Measurements from ENCODE around the gene AGAP2.

AGAP2 gene

DNA sequence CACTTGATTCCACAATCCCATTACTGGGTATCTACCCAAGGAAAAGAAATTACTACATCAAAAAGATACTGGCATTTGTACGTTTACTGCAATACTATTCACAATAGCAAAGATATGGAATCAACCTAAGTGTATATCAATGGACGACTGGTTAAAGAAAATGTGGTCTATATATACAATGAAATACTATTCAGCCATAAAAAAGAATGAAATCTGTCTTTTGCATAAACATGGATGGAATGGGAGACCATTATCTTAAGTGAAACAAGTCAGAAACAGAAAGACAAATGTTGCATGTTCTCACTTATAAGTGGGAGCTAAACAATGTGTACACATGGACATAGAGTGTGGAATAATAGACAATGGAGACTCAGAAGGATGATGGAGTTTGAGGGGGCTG, 49.6 kb downstream of the AGAP2 start:
- Histone ChIP-seq H3K36me3 (ENCODE audit: control insufficient read depth in 2 of 2, insufficient read depth in 1 of 2, low read length in 2 of 2) (no peaks in the 10 kb centered on the region), H3K27ac (ENCODE audit: extremely low read depth, low read depth, low read length) (no peak overlapping the region), H3K9me3 (ENCODE audit: control insufficient read depth, insufficient read depth, low read depth, low read length) (no peaks in the 10 kb centered on the region), H3K4me1 (ENCODE audit: control insufficient read depth, insufficient read depth, low read length) (no peaks in the 10 kb centered on the region), H3K4me3 (ENCODE audit: low read depth, low read length) (no peak overlapping the region)
- POLR2A ChIA-PET: no interaction called here
- CTCF ChIA-PET: no interaction called here
- TF ChIP-seq ZNF146 (tag by site-specific recombination; IDR thresholded peaks at IDR 0.05) (peak; percentile 55; the same call in 1 of the 2 replicates), TCF7L2 (IDR thresholded peaks at IDR 0.05; ENCODE audit: borderline replicate concordance, low read depth, low read length) (no peak)

DNA sequence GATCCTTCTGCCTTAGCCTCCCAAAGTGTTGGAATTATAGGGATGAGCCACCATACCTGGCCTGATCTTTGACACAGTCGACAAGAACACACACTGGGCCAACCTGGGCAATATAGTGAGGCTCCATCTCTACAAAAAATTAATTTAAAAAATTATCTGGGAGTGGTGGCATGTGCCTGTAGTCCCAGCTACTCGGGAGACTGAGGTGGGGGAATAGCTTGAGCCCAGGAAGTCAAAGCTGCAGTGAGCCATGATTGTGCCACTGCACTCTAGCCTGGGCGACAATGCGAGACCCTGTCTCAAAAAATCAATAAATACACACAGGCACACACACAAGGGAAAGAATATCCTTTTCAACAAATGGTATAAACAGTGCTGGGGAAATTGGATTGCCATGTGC, 50.7 kb downstream of the AGAP2 start:
- Histone ChIP-seq H3K4me1 (ENCODE audit: control insufficient read depth, insufficient read depth, low read length) (no peaks in the 10 kb centered on the region), H3K4me3 (ENCODE audit: low read depth, low read length) (no peak overlapping the region), H3K9me3 (ENCODE audit: control insufficient read depth, insufficient read depth, low read depth, low read length) (no peaks in the 10 kb centered on the region), H3K27ac (ENCODE audit: extremely low read depth, low read depth, low read length) (no peak overlapping the region), H3K36me3 (ENCODE audit: control insufficient read depth in 2 of 2, insufficient read depth in 1 of 2, low read length in 2 of 2) (no peaks in the 10 kb centered on the region)
- ChIA-PET POLR2A (no interaction called here), CTCF (interaction anchor here (0.7 kb wide), 1 partner anchor 194 kb away, joined by 3 read pairs; no protein-coding TSS in a partner anchor)
- no peak for TF ChIP-seq ZNF121 (tag by site-specific recombination; IDR thresholded peaks at IDR 0.05)
- TF ChIP-seq, protein P1, sequence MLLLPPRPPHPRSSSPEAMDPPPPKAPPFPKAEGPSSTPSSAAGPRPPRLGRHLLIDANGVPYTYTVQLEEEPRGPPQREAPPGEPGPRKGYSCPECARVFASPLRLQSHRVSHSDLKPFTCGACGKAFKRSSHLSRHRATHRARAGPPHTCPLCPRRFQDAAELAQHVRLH (tag by site-specific recombination; IDR thresholded peaks at IDR 0.05): no peak
- no peak for TF ChIP-seq ZBTB8A (tag by site-specific recombination; IDR thresholded peaks at IDR 0.05)
- no peak for TF ChIP-seq PRDM1 (tag by site-specific recombination; IDR thresholded peaks at IDR 0.05)
- no peak for TF ChIP-seq GLIS1 (tag by site-specific recombination; IDR thresholded peaks at IDR 0.05)
- TF ChIP-seq, protein P2, sequence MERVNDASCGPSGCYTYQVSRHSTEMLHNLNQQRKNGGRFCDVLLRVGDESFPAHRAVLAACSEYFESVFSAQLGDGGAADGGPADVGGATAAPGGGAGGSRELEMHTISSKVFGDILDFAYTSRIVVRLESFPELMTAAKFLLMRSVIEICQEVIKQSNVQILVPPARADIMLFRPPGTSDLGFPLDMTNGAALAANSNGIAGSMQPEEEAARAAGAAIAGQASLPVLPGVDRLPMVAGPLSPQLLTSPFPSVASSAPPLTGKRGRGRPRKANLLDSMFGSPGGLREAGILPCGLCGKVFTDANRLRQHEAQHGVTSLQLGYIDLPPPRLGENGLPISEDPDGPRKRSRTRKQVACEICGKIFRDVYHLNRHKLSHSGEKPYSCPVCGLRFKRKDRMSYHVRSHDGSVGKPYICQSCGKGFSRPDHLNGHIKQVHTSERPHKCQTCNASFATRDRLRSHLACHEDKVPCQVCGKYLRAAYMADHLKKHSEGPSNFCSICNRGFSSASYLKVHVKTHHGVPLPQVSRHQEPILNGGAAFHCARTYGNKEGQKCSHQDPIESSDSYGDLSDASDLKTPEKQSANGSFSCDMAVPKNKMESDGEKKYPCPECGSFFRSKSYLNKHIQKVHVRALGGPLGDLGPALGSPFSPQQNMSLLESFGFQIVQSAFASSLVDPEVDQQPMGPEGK (tag by site-specific recombination; IDR thresholded peaks at IDR 0.05): no peak
- TF ChIP-seq, protein P3, sequence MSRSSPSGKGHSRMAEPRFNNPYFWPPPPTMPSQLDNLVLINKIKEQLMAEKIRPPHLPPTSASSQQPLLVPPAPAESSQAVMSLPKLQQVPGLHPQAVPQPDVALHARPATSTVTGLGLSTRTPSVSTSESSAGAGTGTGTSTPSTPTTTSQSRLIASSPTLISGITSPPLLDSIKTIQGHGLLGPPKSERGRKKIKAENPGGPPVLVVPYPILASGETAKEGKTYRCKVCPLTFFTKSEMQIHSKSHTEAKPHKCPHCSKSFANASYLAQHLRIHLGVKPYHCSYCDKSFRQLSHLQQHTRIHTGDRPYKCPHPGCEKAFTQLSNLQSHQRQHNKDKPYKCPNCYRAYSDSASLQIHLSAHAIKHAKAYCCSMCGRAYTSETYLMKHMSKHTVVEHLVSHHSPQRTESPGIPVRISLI (tag by site-specific recombination; IDR thresholded peaks at IDR 0.05): no peak
- TF ChIP-seq GLI4 (tag by site-specific recombination; IDR thresholded peaks at IDR 0.05): no peak
- no peak for TF ChIP-seq HOXC10 (CRISPR knock-in tag; IDR thresholded peaks at IDR 0.05)
- TF ChIP-seq KLF7 (tag by site-specific recombination; IDR thresholded peaks at IDR 0.05; ENCODE audit: borderline replicate concordance): no peak
- no peak for TF ChIP-seq EGR2 (tag by site-specific recombination; IDR thresholded peaks at IDR 0.05; ENCODE audit: low read depth)
- no peak for TF ChIP-seq ZNF404 (tag by site-specific recombination; IDR thresholded peaks at IDR 0.05)
- TF ChIP-seq ZNF677 (tag by site-specific recombination; IDR thresholded peaks at IDR 0.05): no peak
- TF ChIP-seq ZNF423 (tag by site-specific recombination; IDR thresholded peaks at IDR 0.05): no peak
- TF ChIP-seq ZNF707 (tag by site-specific recombination; IDR thresholded peaks at IDR 0.05): no peak
- TF ChIP-seq, protein P4, sequence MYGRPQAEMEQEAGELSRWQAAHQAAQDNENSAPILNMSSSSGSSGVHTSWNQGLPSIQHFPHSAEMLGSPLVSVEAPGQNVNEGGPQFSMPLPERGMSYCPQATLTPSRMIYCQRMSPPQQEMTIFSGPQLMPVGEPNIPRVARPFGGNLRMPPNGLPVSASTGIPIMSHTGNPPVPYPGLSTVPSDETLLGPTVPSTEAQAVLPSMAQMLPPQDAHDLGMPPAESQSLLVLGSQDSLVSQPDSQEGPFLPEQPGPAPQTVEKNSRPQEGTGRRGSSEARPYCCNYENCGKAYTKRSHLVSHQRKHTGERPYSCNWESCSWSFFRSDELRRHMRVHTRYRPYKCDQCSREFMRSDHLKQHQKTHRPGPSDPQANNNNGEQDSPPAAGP (tag by site-specific recombination; IDR thresholded peaks at IDR 0.05): no peak

DNA sequence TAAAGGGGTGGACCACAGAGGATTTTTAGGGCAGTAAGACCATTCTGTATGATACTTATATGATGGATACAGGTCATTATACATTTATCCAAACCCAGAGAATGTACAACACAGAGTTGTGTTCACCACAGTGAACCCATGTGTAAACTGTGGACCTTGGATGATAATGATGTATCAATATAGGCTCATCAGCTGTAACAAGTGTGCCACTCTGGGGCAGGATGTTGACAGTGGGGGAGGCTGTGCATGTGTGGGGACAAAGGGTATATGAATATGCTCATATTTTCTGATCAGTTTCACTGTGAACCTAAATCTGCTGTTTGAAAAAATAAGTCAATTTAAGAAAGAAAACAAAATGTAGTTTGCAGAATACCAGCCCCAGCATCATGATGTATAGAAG, 58.8 kb downstream of the AGAP2 start:
- Histone ChIP-seq H3K4me1 (ENCODE audit: control insufficient read depth, insufficient read depth, low read length) (no peaks in the 10 kb centered on the region), H3K27ac (ENCODE audit: extremely low read depth, low read depth, low read length) (no peak overlapping the region), H3K36me3 (ENCODE audit: control insufficient read depth in 2 of 2, insufficient read depth in 1 of 2, low read length in 2 of 2) (no peaks in the 10 kb centered on the region), H3K4me3 (ENCODE audit: low read depth, low read length) (no peak overlapping the region), H3K9me3 (ENCODE audit: control insufficient read depth, insufficient read depth, low read depth, low read length) (no peaks in the 10 kb centered on the region)
- POLR2A ChIA-PET: no interaction called here
- CTCF ChIA-PET: interaction anchor here (0.7 kb wide), 1 partner anchor 46 kb away, joined by 3 read pairs; the partner anchor contains the start of gene B4GALNT1
- TF ChIP-seq ZNF510 (tag by site-specific recombination; IDR thresholded peaks at IDR 0.05; ENCODE audit: insufficient replicate concordance): no peak
- no peak for TF ChIP-seq ZNF239 (tag by site-specific recombination; IDR thresholded peaks at IDR 0.05)
- TF ChIP-seq ZNF48 (tag by site-specific recombination; IDR thresholded peaks at IDR 0.05): no peak
- TF ChIP-seq ZNF10 (tag by site-specific recombination; IDR thresholded peaks at IDR 0.05): no peak
- TF ChIP-seq ZNF366 (tag by site-specific recombination; conservative IDR thresholded peaks at IDR 0.05): no peak
- no peak for TF ChIP-seq ZNF521 (tag by site-specific recombination; IDR thresholded peaks at IDR 0.05)
- TF ChIP-seq ZNF292 (tag by site-specific recombination; IDR thresholded peaks at IDR 0.05; ENCODE audit: borderline replicate concordance, low read depth): no peak
- no peak for TF ChIP-seq ZNF626 (tag by site-specific recombination; IDR thresholded peaks at IDR 0.05)
- no peak for TF ChIP-seq ZNF529 (tag by site-specific recombination; IDR thresholded peaks at IDR 0.05; ENCODE audit: insufficient replicate concordance)
- TF ChIP-seq, protein P5, sequence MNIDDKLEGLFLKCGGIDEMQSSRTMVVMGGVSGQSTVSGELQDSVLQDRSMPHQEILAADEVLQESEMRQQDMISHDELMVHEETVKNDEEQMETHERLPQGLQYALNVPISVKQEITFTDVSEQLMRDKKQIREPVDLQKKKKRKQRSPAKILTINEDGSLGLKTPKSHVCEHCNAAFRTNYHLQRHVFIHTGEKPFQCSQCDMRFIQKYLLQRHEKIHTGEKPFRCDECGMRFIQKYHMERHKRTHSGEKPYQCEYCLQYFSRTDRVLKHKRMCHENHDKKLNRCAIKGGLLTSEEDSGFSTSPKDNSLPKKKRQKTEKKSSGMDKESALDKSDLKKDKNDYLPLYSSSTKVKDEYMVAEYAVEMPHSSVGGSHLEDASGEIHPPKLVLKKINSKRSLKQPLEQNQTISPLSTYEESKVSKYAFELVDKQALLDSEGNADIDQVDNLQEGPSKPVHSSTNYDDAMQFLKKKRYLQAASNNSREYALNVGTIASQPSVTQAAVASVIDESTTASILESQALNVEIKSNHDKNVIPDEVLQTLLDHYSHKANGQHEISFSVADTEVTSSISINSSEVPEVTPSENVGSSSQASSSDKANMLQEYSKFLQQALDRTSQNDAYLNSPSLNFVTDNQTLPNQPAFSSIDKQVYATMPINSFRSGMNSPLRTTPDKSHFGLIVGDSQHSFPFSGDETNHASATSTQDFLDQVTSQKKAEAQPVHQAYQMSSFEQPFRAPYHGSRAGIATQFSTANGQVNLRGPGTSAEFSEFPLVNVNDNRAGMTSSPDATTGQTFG (tag by site-specific recombination; IDR thresholded peaks at IDR 0.05; ENCODE audit: borderline replicate concordance): no peak
